HepG2 (cell line): Measurements from ENCODE around the gene UBXN6. TPM values are rescaled to one million over a fixed set of nuclear protein-coding genes. Genes with fewer than 3 reads are reported as not detected.

Experiments used
- KDM6A ChIP-seq: IDR thresholded peaks from 2 replicates; pipeline ENCODE4 v1.6.1; 2016; ENCODE audit warnings: low read depth
- MEIS2 ChIP-seq: sonication (generic); formaldehyde crosslinking; IDR thresholded peaks from 2 replicates; pipeline ENCODE4 v1.9.0; 2021; ENCODE audit warnings: mild to moderate bottlenecking, missing genetic modification reagents
- POLR2AphosphoS2 ChIP-seq: IDR thresholded peaks from 2 replicates; pipeline ENCODE4 v1.6.1; 2011; ENCODE audit warnings: low read depth, low read length, improper control_type of control experiment
- REPIN1 ChIP-seq: sonication (generic); formaldehyde crosslinking; IDR thresholded peaks from 2 replicates; pipeline ENCODE4 v1.8.0; 2022; ENCODE audit warnings: missing genetic modification reagents, low read depth, mild to moderate bottlenecking, borderline replicate concordance
- RFX1 ChIP-seq: fragments of 450-650 bp; IDR thresholded peaks from 2 replicates; pipeline ENCODE4 v1.6.1; 2017
- SCMH1 ChIP-seq: sonication (generic); formaldehyde crosslinking; IDR thresholded peaks from 2 replicates; pipeline ENCODE4 v1.9.0; 2021; ENCODE audit warnings: missing genetic modification reagents, mild to moderate bottlenecking, borderline replicate concordance
- YEATS4 ChIP-seq: sonication (generic); formaldehyde crosslinking; IDR thresholded peaks from 2 replicates; pipeline ENCODE4 v1.4.0; 2020; ENCODE audit warnings: missing genetic modification reagents, borderline replicate concordance
- ZBTB21 ChIP-seq: sonication (generic); formaldehyde crosslinking; IDR thresholded peaks from 2 replicates; pipeline ENCODE4 v1.4.0; 2020; ENCODE audit warnings: missing genetic modification reagents
- ZC3H4 ChIP-seq: sonication (generic); formaldehyde crosslinking; IDR thresholded peaks from 2 replicates; pipeline ENCODE4 v1.4.0; 2020; ENCODE audit warnings: missing genetic modification reagents, borderline replicate concordance
- ZNF749 ChIP-seq: sonication (generic); formaldehyde crosslinking; IDR thresholded peaks from 2 replicates; pipeline ENCODE4 v1.8.0; 2022; ENCODE audit warnings: mild to moderate bottlenecking, missing genetic modification reagents, moderate library complexity, borderline replicate concordance
- polyA plus RNA-seq, 8 experiments: library from polyadenylated mRNA; depleted of rRNA in 3 of 8; stranded (reverse) in 7 of 8; unstranded in 1 of 8; fragments of >200 nt; fragmentation: Illumina TruSeq in 4 of 8; extraction: Trizol in 4 of 8; gene quantifications; 2 replicates each; pipeline versions ENCODE4 v1.2.1 to v1.2.3, GENCODE V29; 2011 to 2016; ENCODE audit warnings: low read depth in 4 of 8, missing spikeins in 1 of 8, mixed read lengths in 1 of 8; ENCODE audit not compliant: insufficient read depth in 1 of 8
- total RNA-seq, 5 experiments: library from RNA; depleted of rRNA; stranded (reverse); fragments of >200 nt; fragmentation: Illumina TruSeq; extraction: Trizol; gene quantifications; 2 replicates each; pipeline ENCODE4 v1.2.3, GENCODE V29; 2016; ENCODE audit warnings: low read depth in 1 of 5
- TF ChIP-seq, protein P1 (sequence below): sonication (generic); formaldehyde crosslinking; IDR thresholded peaks from 2 replicates; pipeline ENCODE4 v1.8.1; 2023; ENCODE audit warnings: missing genetic modification reagents, inconsistent platforms, borderline replicate concordance
- TF ChIP-seq, protein P2 (sequence below): fragments of 450-650 bp; IDR thresholded peaks from 2 replicates; pipeline ENCODE4 v1.6.1; 2017
- TF ChIP-seq, protein P3 (sequence below): sonication (generic); formaldehyde crosslinking; IDR thresholded peaks from 2 replicates; pipeline ENCODE4 v1.4.0; 2020; ENCODE audit warnings: missing genetic modification reagents
- TF ChIP-seq, protein P4 (sequence below): IDR thresholded peaks from 2 replicates; pipeline ENCODE4 v1.6.1; 2016; ENCODE audit warnings: control low read depth
- TF ChIP-seq, protein P5 (sequence below): sonication (generic); formaldehyde crosslinking; IDR thresholded peaks from 2 replicates; pipeline ENCODE4 v1.4.0; 2020; ENCODE audit warnings: missing genetic modification reagents
- TF ChIP-seq, protein P6 (sequence below): sonication (generic); formaldehyde crosslinking; IDR thresholded peaks from 2 replicates; pipeline ENCODE4 v1.5.1; 2020; ENCODE audit warnings: missing genetic modification reagents, mild to moderate bottlenecking, borderline replicate concordance
- TF ChIP-seq, protein P7 (sequence below): sonication (generic); formaldehyde crosslinking; conservative IDR thresholded peaks from 2 replicates; pipeline ENCODE4 v1.4.0; 2020; ENCODE audit warnings: missing genetic modification reagents

UBXN6 gene
- total and polyA plus RNA-seq, 2 of the 13 experiments (the other 11 are each of a cell fraction or from before 2014, with no cell fraction given), result 34.9 to 35.5 TPM

DNA sequence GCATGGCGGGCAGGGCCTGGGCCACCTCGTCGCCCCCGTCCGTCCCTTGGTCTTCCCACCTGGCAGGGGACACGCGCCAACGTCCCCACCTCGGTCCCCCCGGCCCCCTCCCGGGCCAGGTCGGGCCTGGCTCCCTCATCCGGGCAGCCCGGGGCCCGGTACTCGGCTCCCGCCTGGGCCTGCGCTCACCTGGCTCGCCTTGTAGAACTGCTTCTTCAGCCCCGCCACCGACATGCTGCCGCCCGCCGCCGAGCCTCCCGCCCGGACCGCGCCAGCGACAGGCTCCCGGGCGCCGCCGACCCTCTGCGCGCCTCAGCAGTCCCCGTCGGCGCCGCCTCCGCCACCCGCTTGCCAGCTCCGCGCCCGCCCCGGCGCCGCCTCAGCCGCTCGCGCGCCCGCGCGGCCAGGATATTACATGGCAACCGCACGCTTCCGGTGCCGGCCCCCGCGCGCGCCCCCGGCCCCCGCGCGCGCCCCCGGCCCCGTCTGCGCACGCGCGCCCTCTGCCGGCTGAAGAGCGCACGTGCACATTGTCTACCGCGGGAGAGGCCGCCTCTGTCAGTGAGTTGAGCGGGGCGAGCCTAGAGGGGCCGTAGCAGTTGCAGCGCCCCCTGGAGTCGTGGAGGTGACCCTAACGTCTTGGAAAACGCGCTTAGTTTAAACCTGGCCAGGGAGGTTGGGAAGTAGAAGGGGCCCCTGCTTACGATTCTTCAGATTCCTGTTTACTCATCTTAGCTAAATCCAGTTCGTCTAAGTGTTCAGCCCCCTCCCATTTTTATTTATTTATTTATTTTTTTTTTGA is 57.3 kb downstream of the UBXN6 start, which contains the start of gene SH3GL1 (continued):
- TF ChIP-seq, protein P1, sequence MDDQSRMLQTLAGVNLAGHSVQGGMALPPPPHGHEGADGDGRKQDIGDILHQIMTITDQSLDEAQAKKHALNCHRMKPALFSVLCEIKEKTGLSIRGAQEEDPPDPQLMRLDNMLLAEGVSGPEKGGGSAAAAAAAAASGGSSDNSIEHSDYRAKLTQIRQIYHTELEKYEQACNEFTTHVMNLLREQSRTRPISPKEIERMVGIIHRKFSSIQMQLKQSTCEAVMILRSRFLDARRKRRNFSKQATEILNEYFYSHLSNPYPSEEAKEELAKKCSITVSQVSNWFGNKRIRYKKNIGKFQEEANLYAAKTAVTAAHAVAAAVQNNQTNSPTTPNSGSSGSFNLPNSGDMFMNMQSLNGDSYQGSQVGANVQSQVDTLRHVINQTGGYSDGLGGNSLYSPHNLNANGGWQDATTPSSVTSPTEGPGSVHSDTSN (CRISPR knock-in tag), result no peak
- TF ChIP-seq RFX1 (no peak), SCMH1 (CRISPR knock-in tag) (no peak), ZC3H4 (CRISPR knock-in tag) (no peak), ZBTB21 (CRISPR knock-in tag) (no peak), MEIS2 (peak; percentile 82), YEATS4 (peak; percentile 78), KDM6A (no peak), POLR2AphosphoS2 (no peak), ZNF749 (CRISPR knock-in tag) (no peak), REPIN1 (peak; percentile 83; the same call in 1 of the 2 replicates)
- TF ChIP-seq, protein P2, sequence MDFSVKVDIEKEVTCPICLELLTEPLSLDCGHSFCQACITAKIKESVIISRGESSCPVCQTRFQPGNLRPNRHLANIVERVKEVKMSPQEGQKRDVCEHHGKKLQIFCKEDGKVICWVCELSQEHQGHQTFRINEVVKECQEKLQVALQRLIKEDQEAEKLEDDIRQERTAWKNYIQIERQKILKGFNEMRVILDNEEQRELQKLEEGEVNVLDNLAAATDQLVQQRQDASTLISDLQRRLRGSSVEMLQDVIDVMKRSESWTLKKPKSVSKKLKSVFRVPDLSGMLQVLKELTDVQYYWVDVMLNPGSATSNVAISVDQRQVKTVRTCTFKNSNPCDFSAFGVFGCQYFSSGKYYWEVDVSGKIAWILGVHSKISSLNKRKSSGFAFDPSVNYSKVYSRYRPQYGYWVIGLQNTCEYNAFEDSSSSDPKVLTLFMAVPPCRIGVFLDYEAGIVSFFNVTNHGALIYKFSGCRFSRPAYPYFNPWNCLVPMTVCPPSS, result no peak
- TF ChIP-seq, protein P3, sequence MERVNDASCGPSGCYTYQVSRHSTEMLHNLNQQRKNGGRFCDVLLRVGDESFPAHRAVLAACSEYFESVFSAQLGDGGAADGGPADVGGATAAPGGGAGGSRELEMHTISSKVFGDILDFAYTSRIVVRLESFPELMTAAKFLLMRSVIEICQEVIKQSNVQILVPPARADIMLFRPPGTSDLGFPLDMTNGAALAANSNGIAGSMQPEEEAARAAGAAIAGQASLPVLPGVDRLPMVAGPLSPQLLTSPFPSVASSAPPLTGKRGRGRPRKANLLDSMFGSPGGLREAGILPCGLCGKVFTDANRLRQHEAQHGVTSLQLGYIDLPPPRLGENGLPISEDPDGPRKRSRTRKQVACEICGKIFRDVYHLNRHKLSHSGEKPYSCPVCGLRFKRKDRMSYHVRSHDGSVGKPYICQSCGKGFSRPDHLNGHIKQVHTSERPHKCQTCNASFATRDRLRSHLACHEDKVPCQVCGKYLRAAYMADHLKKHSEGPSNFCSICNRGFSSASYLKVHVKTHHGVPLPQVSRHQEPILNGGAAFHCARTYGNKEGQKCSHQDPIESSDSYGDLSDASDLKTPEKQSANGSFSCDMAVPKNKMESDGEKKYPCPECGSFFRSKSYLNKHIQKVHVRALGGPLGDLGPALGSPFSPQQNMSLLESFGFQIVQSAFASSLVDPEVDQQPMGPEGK (CRISPR knock-in tag), result peak; percentile 74
- TF ChIP-seq, protein P4, sequence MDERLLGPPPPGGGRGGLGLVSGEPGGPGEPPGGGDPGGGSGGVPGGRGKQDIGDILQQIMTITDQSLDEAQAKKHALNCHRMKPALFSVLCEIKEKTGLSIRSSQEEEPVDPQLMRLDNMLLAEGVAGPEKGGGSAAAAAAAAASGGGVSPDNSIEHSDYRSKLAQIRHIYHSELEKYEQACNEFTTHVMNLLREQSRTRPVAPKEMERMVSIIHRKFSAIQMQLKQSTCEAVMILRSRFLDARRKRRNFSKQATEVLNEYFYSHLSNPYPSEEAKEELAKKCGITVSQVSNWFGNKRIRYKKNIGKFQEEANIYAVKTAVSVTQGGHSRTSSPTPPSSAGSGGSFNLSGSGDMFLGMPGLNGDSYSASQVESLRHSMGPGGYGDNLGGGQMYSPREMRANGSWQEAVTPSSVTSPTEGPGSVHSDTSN (CRISPR knock-in tag), result no peak
- TF ChIP-seq, protein P5, sequence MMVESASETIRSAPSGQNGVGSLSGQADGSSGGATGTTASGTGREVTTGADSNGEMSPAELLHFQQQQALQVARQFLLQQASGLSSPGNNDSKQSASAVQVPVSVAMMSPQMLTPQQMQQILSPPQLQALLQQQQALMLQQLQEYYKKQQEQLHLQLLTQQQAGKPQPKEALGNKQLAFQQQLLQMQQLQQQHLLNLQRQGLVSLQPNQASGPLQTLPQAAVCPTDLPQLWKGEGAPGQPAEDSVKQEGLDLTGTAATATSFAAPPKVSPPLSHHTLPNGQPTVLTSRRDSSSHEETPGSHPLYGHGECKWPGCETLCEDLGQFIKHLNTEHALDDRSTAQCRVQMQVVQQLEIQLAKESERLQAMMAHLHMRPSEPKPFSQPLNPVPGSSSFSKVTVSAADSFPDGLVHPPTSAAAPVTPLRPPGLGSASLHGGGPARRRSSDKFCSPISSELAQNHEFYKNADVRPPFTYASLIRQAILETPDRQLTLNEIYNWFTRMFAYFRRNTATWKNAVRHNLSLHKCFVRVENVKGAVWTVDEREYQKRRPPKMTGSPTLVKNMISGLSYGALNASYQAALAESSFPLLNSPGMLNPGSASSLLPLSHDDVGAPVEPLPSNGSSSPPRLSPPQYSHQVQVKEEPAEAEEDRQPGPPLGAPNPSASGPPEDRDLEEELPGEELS, result peak; percentile 55
- TF ChIP-seq, protein P6, sequence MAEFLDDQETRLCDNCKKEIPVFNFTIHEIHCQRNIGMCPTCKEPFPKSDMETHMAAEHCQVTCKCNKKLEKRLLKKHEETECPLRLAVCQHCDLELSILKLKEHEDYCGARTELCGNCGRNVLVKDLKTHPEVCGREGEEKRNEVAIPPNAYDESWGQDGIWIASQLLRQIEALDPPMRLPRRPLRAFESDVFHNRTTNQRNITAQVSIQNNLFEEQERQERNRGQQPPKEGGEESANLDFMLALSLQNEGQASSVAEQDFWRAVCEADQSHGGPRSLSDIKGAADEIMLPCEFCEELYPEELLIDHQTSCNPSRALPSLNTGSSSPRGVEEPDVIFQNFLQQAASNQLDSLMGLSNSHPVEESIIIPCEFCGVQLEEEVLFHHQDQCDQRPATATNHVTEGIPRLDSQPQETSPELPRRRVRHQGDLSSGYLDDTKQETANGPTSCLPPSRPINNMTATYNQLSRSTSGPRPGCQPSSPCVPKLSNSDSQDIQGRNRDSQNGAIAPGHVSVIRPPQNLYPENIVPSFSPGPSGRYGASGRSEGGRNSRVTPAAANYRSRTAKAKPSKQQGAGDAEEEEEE (CRISPR knock-in tag), result no peak
- TF ChIP-seq, protein P7, sequence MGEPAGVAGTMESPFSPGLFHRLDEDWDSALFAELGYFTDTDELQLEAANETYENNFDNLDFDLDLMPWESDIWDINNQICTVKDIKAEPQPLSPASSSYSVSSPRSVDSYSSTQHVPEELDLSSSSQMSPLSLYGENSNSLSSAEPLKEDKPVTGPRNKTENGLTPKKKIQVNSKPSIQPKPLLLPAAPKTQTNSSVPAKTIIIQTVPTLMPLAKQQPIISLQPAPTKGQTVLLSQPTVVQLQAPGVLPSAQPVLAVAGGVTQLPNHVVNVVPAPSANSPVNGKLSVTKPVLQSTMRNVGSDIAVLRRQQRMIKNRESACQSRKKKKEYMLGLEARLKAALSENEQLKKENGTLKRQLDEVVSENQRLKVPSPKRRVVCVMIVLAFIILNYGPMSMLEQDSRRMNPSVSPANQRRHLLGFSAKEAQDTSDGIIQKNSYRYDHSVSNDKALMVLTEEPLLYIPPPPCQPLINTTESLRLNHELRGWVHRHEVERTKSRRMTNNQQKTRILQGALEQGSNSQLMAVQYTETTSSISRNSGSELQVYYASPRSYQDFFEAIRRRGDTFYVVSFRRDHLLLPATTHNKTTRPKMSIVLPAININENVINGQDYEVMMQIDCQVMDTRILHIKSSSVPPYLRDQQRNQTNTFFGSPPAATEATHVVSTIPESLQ, result no peak
